GM19395 (cell line): ENCODE data around the gene SLC9A9.

Experiments
- ATAC-seq: cut with Tn5 transposase; IDR thresholded peaks from one replicate; pipeline ENCODE4 v1.9.1; 2021; ENCODE audit warnings: mild to moderate bottlenecking, moderate library complexity; ENCODE audit not compliant: unreplicated experiment

Gene SLC9A9

GRCh38 chr3:143236226-143236964, 611.9 kb downstream of the SLC9A9 start:
- no peak for ATAC-seq

GRCh38 chr3:143235614-143236204, 612.6 kb downstream of the SLC9A9 start:
- no peak for ATAC-seq

- no peak for ATAC-seq
Observed at GRCh38 chr3:143234526-143234925, 613.7 kb downstream of the SLC9A9 start.

- ATAC-seq = no peak
Observed at GRCh38 chr3:143232981-143233380, 615.3 kb downstream of the SLC9A9 start.

GRCh38 chr3:143228405-143228804, 619.9 kb downstream of the SLC9A9 start:
- no peak for ATAC-seq

- ATAC-seq = no peak
Observed at GRCh38 chr3:143226678-143227291, 621.5 kb downstream of the SLC9A9 start.

- ATAC-seq = no peak
Observed at GRCh38 chr3:143224716-143225115, 623.6 kb downstream of the SLC9A9 start.

- ATAC-seq = no peak
Observed at GRCh38 chr3:143222981-143223380, 625.3 kb downstream of the SLC9A9 start.

- ATAC-seq = no peak
Observed at GRCh38 chr3:143222505-143222904, 625.8 kb downstream of the SLC9A9 start.

GRCh38 chr3:143221446-143221845, 626.8 kb downstream of the SLC9A9 start:
- no peak for ATAC-seq

- ATAC-seq = no peak
Observed at GRCh38 chr3:143220741-143221140, 627.5 kb downstream of the SLC9A9 start.

GRCh38 chr3:143218166-143218835, 630.0 kb downstream of the SLC9A9 start:
- ATAC-seq = no peak

GRCh38 chr3:143217283-143217682, 631.0 kb downstream of the SLC9A9 start:
- ATAC-seq = no peak

- ATAC-seq = no peak
Observed at GRCh38 chr3:143216709-143217182, 631.5 kb downstream of the SLC9A9 start.
